GM18858 (cell line): ENCODE measurements around the gene ZBTB20.

Experiments used
- ATAC-seq: cut with Tn5 transposase; IDR thresholded peaks from one replicate; pipeline ENCODE4 v1.9.1; 2021; ENCODE audit not compliant: unreplicated experiment

Gene ZBTB20

DNA sequence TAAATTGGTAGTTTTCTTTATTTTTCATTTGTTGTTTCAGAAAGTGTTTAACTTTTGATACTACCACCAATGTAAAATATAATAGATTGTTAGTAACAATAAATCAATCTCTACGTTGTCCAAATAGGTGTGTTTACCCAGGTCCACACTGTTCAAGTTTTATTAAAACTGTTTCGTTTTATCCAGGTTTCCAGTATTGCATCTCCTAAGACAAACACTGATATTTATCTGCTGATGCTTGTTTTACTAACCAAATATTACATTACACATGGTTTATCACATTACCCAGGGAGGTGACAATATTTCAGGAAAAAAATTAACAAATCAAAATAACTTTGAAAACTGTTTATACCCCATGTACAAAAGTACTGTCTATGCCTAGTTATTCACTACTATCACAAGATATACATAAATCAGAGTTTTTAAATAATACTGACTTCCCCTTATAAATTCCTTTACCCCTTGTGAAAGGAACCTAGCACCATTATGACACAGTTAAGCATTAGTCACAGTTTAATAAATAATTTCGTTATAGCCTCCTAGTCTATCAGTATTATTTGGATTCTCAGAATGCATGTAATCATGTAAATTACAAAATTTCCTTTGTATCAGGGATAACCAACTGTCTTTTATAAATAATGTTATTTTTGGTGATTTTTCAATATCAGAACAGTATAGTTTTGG is 205.3 kb downstream of the ZBTB20 start:
- no peak for ATAC-seq

- ATAC-seq: no peak
These were observed 207.2 kb downstream of the ZBTB20 start for GRCh38 chr3:114939920-114940319.

- ATAC-seq: no peak
These were observed 213.7 kb downstream of the ZBTB20 start for GRCh38 chr3:114933407-114933806.

DNA sequence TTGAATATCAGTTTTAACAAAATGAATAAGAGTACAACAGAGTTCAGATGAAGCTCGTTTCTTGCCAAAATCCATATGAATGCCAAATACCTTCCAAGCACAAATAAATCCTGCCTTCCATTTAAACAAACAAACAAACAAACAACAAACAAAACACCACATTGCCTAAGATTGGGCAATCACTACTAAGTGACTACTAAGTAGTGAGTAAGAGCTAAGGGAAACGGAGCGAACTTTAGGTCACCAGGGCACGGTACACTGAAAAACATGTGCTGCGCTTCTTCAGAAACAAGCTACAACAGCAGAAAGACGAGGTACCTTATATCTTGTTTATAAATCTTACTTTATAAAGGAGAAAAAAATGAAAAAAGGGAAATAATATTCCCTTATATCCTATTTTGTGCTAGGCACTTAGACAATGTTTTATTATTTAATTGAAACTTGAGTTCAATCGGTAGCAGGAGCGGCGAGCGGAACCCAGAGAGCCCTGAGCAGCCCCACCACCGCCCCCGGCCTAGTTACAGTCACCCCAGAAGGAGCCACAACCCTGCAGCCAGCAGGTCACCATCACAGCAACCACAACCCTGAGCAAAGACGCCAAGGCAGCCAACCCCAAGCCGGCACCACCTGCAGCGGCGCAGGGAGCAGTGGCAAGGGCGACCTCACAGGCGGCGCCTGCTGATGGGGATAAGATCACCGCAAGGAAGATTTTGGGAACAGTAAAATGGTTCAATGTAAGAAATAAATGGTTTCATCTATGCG is 216.9 kb downstream of the ZBTB20 start:
- no peak for ATAC-seq

DNA sequence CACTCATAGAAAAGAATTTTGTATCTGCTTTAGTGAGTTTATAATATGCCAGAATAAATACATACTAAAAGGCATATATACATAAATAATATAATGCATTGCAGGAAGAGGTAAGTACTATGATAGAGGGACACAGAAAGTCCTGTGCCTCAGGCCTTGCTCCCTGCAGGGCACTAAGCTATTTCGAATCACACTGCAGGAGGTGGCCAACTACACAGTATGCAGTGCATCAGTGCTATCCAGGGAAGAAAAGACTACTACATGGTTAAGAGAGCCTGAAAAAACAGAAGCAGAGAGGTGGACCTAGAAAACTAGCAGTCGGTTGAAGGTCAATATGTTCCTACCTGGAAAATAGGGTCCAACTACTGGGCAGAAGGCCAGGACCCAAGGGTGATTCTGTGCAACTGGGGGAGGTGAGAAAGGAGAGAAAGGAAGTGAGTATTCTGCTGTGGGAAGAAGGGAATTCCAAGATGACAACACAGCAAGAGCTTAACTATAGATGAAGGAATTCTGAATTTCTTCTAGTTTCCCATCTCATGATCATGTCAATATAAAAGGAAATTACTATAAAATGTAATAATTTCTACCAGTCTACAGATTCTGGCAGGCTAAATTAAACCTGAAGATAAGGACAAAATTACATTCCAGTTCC is 218.0 kb downstream of the ZBTB20 start:
- no peak for ATAC-seq

DNA sequence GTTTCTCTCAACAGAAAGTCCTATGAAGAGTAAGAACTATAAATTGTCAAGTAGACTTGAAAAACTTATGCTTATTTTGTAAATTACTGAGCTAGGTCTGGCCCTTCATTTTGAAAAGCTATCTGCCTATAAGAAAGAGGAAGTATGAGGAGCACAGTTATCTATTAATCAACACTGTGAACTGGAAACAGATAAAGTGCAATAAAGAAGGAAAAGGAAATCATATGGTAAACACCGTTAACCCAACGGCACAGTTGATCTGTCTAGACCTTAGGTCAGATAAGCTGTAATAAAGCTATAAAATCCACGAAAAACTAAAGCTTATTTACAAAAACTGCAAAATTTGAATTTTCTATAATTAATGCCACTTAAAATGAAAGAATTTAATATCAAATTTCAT is 242.5 kb downstream of the ZBTB20 start:
- no peak for ATAC-seq

- no peak for ATAC-seq
These were observed 243.9 kb downstream of the ZBTB20 start for GRCh38 chr3:114903213-114903612.

DNA sequence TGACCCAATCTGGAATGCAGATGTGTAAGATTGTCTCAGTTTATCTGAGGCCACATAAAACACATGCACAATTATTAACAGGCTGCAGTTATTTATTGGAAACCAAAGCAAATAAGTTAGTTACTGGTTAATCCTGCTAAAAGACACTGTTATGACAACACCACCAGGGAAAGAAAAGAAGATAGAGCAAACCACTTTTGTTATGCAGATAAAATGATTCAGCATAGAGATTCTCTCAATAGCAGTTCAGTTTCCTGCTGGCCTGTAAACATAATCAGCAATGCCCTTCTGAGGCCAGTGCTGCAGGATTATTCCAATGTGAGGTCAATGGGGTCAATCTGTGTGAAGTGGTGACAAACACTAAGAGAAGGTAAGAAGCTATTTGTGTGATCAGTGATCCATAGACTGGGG is 244.4 kb downstream of the ZBTB20 start:
- ATAC-seq: no peak

GRCh38 chr3:114900908-114901307 is 246.2 kb downstream of the ZBTB20 start:
- no peak for ATAC-seq

DNA sequence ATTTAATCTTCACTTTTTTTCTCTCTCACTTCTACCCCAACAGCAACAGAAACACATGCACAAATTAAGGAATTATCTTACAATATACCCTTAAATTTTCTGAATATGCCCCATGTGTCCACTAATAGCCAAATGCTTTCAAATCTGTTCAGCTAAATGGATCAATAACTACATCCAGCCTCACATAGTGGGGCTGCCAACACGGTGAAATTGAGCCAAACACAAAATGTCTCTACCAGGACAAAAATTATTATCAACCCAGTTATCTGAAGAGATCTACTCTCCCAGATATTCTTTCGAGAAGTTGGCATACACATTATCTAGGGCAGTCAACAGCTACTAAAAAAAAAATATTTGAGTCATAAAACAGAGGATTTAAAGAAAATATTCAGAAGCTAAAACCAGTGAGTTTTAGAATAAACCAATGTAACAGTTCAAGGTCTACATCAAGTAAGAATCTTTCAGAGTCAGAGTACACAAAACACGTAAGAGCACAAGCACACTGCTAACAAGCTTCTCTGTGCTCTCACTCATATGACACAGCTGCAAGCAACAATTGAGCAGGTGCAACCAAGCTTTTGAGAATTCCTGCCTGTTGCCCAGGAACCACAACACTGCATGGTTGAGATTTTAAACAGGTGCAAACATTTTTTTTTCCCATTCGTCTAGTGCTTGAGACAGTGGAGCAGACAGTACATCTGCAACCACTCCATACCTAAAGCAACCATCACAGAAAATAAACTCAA is 247.7 kb downstream of the ZBTB20 start:
- no peak for ATAC-seq

GRCh38 chr3:114896978-114897377 is 250.1 kb downstream of the ZBTB20 start:
- ATAC-seq: no peak

GRCh38 chr3:114893361-114893760 is 253.7 kb downstream of the ZBTB20 start:
- ATAC-seq: no peak

DNA sequence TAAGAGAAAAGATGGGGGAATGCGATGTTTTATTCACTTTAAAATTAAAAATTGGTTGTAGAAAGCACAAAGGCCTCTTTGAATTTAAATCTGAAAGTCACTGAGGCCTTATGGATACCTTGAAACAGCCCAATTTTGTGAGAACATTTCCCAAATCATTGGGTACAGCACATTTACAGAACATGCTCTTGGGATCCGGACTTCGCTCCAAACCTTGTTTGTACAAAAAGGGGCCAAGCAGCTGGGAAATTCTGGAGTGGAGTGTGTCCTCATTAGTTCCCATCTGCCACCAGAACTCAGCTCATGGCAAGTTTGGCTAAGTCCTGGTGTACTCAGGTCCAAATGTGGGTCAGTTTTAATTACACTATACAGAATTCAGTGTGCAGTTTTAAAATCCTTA is 254.2 kb downstream of the ZBTB20 start:
- no peak for ATAC-seq

GRCh38 chr3:114892131-114892879 is 254.8 kb downstream of the ZBTB20 start:
- no peak for ATAC-seq

GRCh38 chr3:114887806-114888205 is 259.3 kb downstream of the ZBTB20 start:
- ATAC-seq: no peak

GRCh38 chr3:114886905-114887304 is 260.2 kb downstream of the ZBTB20 start:
- no peak for ATAC-seq

DNA sequence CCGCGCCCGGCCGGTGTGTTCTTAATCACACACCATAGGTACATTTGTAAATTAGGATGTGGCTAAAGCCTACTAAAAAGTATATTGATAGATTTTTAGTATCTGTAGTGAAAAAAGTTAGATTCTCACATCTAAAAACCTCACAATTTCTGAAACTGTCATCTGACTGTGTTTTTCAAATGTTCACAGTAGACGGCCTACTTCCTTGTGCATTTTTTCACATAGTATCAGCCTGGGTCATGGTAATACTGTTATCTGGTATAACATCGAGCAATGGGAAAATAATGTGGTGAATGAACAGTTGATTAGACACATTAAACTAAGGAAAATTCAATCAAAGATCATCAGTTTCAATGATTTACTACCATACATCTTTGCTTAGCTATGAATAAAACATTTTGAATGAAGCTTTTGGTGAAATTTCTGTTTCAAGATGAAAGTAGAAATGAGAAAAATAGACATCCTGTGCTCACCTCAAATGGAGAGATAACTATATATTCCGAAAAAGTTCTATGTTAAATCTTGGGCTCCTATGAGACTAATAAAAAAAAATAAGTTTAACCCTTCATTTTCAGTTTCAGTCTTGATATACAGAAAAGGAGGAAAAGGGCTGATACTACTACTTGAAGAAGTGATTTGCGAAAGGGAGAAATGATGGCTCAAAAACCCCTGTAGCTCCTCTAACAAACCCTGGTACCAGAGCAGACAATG is 262.7 kb downstream of the ZBTB20 start:
- no peak for ATAC-seq

DNA sequence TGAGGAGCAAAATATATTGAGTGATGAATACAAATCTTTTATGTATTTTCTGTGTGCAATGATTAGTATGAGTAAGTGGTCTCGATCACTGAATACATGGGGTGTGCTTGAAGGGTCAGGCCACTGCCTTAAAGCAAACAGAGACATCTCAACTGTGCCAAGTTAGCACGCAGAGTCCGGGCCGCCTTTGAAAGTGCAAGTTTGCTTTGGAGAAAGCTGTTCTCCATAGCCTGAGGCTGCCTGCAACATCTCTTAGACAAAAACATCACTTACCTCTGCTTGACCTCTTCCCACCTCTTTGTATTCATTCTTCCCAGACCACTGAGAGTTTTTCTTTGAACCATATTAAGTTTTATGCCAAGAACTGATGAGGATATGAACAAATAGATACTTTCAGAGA is 267.0 kb downstream of the ZBTB20 start:
- ATAC-seq: no peak

DNA sequence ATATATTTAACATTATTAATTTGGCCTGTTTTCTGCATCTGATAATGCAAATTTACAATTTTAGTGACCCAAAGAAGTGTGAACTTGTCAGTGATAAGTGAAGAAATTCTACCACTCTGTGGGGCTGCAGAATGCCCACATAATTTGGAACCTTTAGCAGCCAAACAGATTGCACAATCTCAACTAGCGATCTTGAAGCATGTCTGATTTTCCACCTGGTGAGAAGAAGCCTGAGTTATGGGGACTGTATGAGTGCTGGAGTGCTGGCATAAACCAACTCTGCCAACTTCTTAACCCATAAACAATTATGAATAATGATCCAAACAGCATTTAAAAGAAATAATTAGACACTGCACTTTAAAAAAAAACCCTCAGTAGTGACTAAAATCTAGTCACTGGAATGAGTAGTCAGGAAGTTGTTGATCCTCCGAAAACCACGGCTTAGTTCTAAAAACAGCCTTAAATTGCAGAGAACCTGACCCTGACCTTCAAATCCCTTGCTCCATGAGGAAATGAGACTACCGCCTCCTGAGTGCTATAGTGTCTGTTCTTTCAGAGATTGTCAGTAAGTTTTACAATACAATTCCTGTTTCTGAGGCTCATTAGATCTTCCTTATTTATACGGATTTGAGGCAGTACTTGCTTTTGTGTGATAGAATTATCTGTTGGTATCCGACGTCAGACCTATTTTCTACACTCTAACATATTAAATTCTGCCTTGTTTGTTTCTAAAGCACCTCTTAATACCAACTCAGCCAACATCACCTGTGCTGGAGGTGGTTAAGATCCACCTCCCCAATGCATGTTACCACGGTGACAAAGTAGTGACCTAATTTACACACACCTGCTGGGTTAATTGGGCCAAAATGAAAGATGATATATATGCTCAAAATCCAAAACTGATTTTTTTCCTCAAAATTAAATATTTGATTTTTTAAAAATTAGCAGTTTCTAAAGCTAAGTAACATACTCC is 267.7 kb downstream of the ZBTB20 start:
- ATAC-seq: peak; percentile 75
